BJ (cell line): ENCODE measurements around the gene KLHL42. TPM values are rescaled to one million over a fixed set of nuclear protein-coding genes. Genes with fewer than 3 reads are reported as not detected.
"Not testable (repeated sequence)": the region's sequence is repeated elsewhere in the genome, so short reads cannot be mapped to it uniquely, and the experiment has no call there.

Experiments
- CTCF ChIA-PET: fragments of 350-600 bp; formaldehyde crosslinking; extraction: SDS; loops from one replicate; lab custom pipeline; 2021; ENCODE audit warnings: antibody characterized with exemption, inconsistent platforms; lab: Yijun Ruan, JAX
- POLR2A ChIA-PET: fragments of 300-600 bp; sonication (Branson Sonifier 250); formaldehyde crosslinking; extraction: SDS; loops from one replicate; lab custom pipeline; 2021; ENCODE audit warnings: antibody characterized with exemption; lab: Charles Lee
- DNase-seq: peaks from one replicate; pipeline ENCODE4 v3.0.0-alpha.2; 2011; ENCODE audit warnings: low read depth
- H3K27me3 ChIP-seq: 2 replicates; pipeline ENCODE4 v1.6.0; 2011; ENCODE audit warnings: low read length; ENCODE audit not compliant: control insufficient read depth, insufficient read depth
- H3K36me3 ChIP-seq: 2 replicates; pipeline ENCODE4 v1.5.1; 2011; ENCODE audit warnings: low read length; ENCODE audit not compliant: control insufficient read depth, insufficient read depth
- H3K4me3 ChIP-seq: 2 replicates; pipeline ENCODE4 v1.5.1; 2011; ENCODE audit warnings: low read depth, mild to moderate bottlenecking, control low read depth, low read length
- CTCF ChIP-seq: IDR thresholded peaks from 2 replicates; pipeline ENCODE4 v1.5.1; 2011; ENCODE audit warnings: low read depth, mild to moderate bottlenecking, control low read depth, inconsistent platforms, low read length, moderate library complexity; ENCODE audit not compliant: insufficient read depth
- polyA plus RNA-seq: library from polyadenylated mRNA; depleted of rRNA; stranded (reverse); fragments of >200 nt; gene quantifications from 2 replicates; pipeline ENCODE4 v1.2.3, GENCODE V29; 2011

Gene KLHL42
- polyA plus RNA-seq, 1 experiment, result 23.6 TPM

DNA sequence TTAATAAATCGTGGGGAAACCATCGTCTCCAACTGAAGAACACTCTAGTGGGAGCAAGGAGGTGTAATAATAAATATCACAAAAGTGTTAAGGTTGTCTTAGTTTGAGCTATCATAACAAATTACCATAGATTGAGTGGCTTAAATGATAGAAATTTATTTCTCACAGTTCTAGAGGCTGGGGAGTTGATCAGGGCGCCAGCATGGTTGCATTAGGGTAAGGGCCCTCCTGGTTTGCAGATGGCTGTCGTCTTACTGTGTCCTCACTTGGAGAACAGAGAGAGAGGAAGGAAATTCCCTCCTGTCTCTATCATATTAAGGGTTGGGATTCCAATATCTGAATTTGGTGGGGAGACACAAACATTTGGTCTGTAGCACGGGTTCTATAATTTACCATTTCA, 36.4 kb upstream of the KLHL42 start:
- CTCF ChIA-PET, result interaction anchor here (1.0 kb wide), 1 partner anchor 9 kb away, joined by 3 read pairs; no protein-coding TSS in a partner anchor
- H3K27me3 ChIP-seq, result no peaks in the 10 kb centered on the region
- H3K4me3 ChIP-seq, result no peak overlapping the region
- DNase-seq, result no peak
- TF ChIP-seq CTCF, result no peak
- peaks cover 1% of the 10 kb centered on the region; the same call in 1 of the 2 replicates for H3K36me3 ChIP-seq
- POLR2A ChIA-PET, result no interaction called here

DNA sequence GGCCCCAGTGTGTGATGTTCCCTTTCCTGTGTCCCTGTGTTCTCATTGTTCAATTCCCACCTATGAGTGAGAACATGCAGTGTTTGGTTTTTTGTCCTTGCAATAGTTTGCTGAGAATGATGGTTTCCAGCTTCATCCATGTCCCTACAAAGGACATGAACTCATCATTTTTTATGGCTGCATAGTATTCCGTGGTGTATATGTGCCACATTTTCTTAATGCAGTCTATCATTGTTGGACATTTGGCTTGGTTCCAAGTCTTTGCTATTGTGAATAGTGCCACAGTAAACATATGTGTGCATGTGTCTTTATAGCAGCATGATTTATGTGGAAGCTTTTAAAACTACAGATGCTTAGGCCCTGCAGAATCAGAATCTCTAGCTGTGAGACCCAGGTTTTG, 34.3 kb upstream of the KLHL42 start:
- H3K27me3 ChIP-seq, H3K4me3 ChIP-seq, POLR2A ChIA-PET, DNase-seq, H3K36me3 ChIP-seq: not testable (repeated sequence)
- CTCF ChIA-PET, result interaction anchor here (0.7 kb wide), 1 partner anchor 195 kb away, joined by 3 read pairs; no protein-coding TSS in a partner anchor

GRCh38 chr12:27747111-27747820, 32.8 kb upstream of the KLHL42 start:
- Histone ChIP-seq H3K4me3 (no peak overlapping the region), H3K36me3 (peaks cover 2% of the 10 kb centered on the region; the same call in 1 of the 2 replicates), H3K27me3 (no peaks in the 10 kb centered on the region)
- no peak for DNase-seq
- no peak for TF ChIP-seq CTCF
- CTCF ChIA-PET, result interaction anchor here (1.3 kb wide), 1 partner anchor 74 kb away, joined by 3 read pairs; no protein-coding TSS in a partner anchor
- POLR2A ChIA-PET, result no interaction called here

GRCh38 chr12:27751386-27752047, 28.5 kb upstream of the KLHL42 start:
- DNase-seq, result no peak
- CTCF ChIA-PET, result interaction anchor here (1.3 kb wide), 1 partner anchor 18 kb away, joined by 3 read pairs; no protein-coding TSS in a partner anchor
- POLR2A ChIA-PET, result interaction anchor here (0.6 kb wide), 1 partner anchor 43 kb away, joined by 10 read pairs; no protein-coding TSS in a partner anchor
- 0 out of 2 replicates have a peak, but pooled peaks cover 2% of the 10 kb centered on the region for H3K36me3 ChIP-seq
- no peaks in the 10 kb centered on the region for H3K27me3 ChIP-seq
- no peak overlapping the region for H3K4me3 ChIP-seq
- no peak for TF ChIP-seq CTCF

DNA sequence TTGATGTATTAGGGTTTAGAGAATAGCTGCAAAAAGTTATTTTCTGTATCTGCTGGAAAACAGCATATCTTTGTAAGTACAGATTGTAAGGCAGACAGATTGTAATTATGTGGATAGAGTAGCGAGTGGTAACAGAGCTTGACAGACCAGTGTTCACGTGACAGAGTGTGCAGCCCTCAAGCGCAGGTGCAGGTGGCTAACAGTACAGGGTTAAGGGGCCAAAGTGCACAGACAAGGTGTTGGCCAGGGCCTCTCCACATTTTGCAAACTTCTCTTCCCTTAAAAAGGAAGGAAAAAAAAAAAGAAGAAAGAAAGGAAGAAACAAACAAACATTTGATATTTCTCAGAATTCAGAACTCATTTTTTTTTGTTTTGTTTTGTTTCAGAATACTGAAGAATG, 25.2 kb upstream of the KLHL42 start:
- DNase-seq, result no peak
- Histone ChIP-seq H3K4me3 (no peak overlapping the region), H3K27me3 (no peaks in the 10 kb centered on the region), H3K36me3 (0 out of 2 replicates have a peak, but pooled peaks cover 2% of the 10 kb centered on the region)
- TF ChIP-seq CTCF, result no peak
- ChIA-PET CTCF (no interaction called here), POLR2A (no interaction called here)
